Activated B cell treated with CpG ODN at 0.5 μM for 24 hours (primary cell): ENCODE measurements around the gene OTOP3. TPM values are rescaled to one million over a fixed set of nuclear protein-coding genes. Genes with fewer than 3 reads are reported as not detected.
"Not testable (repeated sequence)": the region's sequence is repeated elsewhere in the genome, so short reads cannot be mapped to it uniquely, and the experiment has no call there.

Experiments
- ATAC-seq: fragments of 200-7000 bp; cut with Tn5 transposase; one replicate; pipeline ENCODE4 v1.10.0; 2021; ENCODE audit warnings: low read depth, mild to moderate bottlenecking, moderate library complexity
- CTCF ChIA-PET: fragments of 350-600 bp; sonication (Branson Sonifier 250); formaldehyde crosslinking; loops from one replicate; lab custom pipeline; 2021; ENCODE audit warnings: antibody characterized with exemption; lab: Charles Lee
- POLR2A ChIA-PET: fragments of 350-600 bp; sonication (Branson Sonifier 250); formaldehyde crosslinking; loops from one replicate; lab custom pipeline; 2021; ENCODE audit warnings: antibody characterized with exemption; lab: Charles Lee
- DNase-seq: peaks from one replicate; pipeline ENCODE4 v3.0.0; 2022
- H3K27ac Mint-ChIP-seq: one replicate; pipeline ENCODE4 v1.8.0; 2020; ENCODE audit warnings: mixed read lengths
- H3K27me3 Mint-ChIP-seq: one replicate; pipeline ENCODE4 v1.8.0; 2021; ENCODE audit warnings: mixed read lengths
- H3K36me3 Mint-ChIP-seq: one replicate; pipeline ENCODE4 v1.8.0; 2021; ENCODE audit warnings: low read depth, mixed read lengths
- H3K4me1 Mint-ChIP-seq: one replicate; pipeline ENCODE4 v1.8.0; 2021; ENCODE audit warnings: mixed read lengths
- H3K4me3 Mint-ChIP-seq: one replicate; pipeline ENCODE4 v1.8.0; 2020; ENCODE audit warnings: mild to moderate bottlenecking, mixed read lengths
- H3K9me3 Mint-ChIP-seq: one replicate; pipeline ENCODE4 v1.8.0; 2020; ENCODE audit warnings: mixed read lengths
- CTCF ChIP-seq: fragments of 200-600 bp; IDR thresholded peaks from one replicate; pipeline ENCODE4 v1.8.0; 2022; ENCODE audit warnings: antibody characterized with exemption, mild to moderate bottlenecking
- intact Hi-C: fragments of 100-400 bp; cut with micrococcal nuclease; formaldehyde crosslinking; loops from one replicate; pipeline ENCODE4 v1.15.1; 2024
- total RNA-seq: library from RNA; stranded (reverse); gene quantifications from 2 replicates; pipeline ENCODE4 v1.2.3, GENCODE V29; 2022

OTOP3 gene
- total RNA-seq, 1 donor from 2014 or later: not detected

- H3K36me3 Mint-ChIP-seq: no peaks in the 10 kb centered on the region
- H3K4me1 Mint-ChIP-seq: no peaks in the 10 kb centered on the region
- no peaks in the 10 kb centered on the region for H3K9me3 Mint-ChIP-seq
- H3K27ac Mint-ChIP-seq: no peak overlapping the region
- H3K27me3 Mint-ChIP-seq: peaks cover 39% of the 10 kb centered on the region
- TF ChIP-seq CTCF: no peak
- no peak for DNase-seq
- ATAC-seq: no peak
- intact Hi-C loops: loop anchor here (5.0 kb wide), 1 partner anchor 36 kb away; the partner anchor contains the start of gene OTOP3
- no peak overlapping the region for H3K4me3 Mint-ChIP-seq
- POLR2A ChIA-PET: no interaction called here
- CTCF ChIA-PET: no interaction called here
Measured at GRCh38 chr17:74901353-74902135, 34.2 kb upstream of the OTOP3 start.

GRCh38 chr17:74903034-74903433 lies 32.7 kb upstream of the OTOP3 start:
- ChIA-PET CTCF (no interaction called here), POLR2A (no interaction called here)
- no peak for TF ChIP-seq CTCF
- H3K9me3 Mint-ChIP-seq: no peaks in the 10 kb centered on the region
- H3K27ac Mint-ChIP-seq: no peak overlapping the region
- ATAC-seq (no peak), DNase-seq (no peak)
- no peaks in the 10 kb centered on the region for H3K4me1 Mint-ChIP-seq
- intact Hi-C loops: loop anchor here (5.0 kb wide), 1 partner anchor 34 kb away; the partner anchor contains the start of gene OTOP3
- H3K27me3 Mint-ChIP-seq: peaks cover 40% of the 10 kb centered on the region
- no peak overlapping the region for H3K4me3 Mint-ChIP-seq
- no peaks in the 10 kb centered on the region for H3K36me3 Mint-ChIP-seq

- ChIA-PET POLR2A (no interaction called here), CTCF (no interaction called here)
- Mint-ChIP-seq H3K27me3 (peaks cover 40% of the 10 kb centered on the region), H3K4me3 (no peak overlapping the region), H3K36me3 (no peaks in the 10 kb centered on the region), H3K27ac (no peak overlapping the region), H3K9me3 (no peaks in the 10 kb centered on the region), H3K4me1 (no peaks in the 10 kb centered on the region)
- ATAC-seq (no peak), DNase-seq (no peak)
- TF ChIP-seq CTCF: no peak
- intact Hi-C loops: loop anchor here (5.0 kb wide), 1 partner anchor 34 kb away; the partner anchor contains the start of gene OTOP3
Measured at GRCh38 chr17:74903671-74904070, 32.0 kb upstream of the OTOP3 start.

- H3K4me1 Mint-ChIP-seq: no peaks in the 10 kb centered on the region
- H3K9me3 Mint-ChIP-seq: no peaks in the 10 kb centered on the region
- ChIA-PET POLR2A (no interaction called here), CTCF (no interaction called here)
- ATAC-seq: no peak
- no peak overlapping the region for H3K4me3 Mint-ChIP-seq
- DNase-seq: no peak
- no peak overlapping the region for H3K27ac Mint-ChIP-seq
- TF ChIP-seq CTCF: no peak
- peaks cover 35% of the 10 kb centered on the region for H3K27me3 Mint-ChIP-seq
- H3K36me3 Mint-ChIP-seq: no peaks in the 10 kb centered on the region
- intact Hi-C loops: loop anchor here (5.0 kb wide), 1 partner anchor 32 kb away; the partner anchor contains the start of gene OTOP3
Measured at GRCh38 chr17:74904687-74905409, 30.9 kb upstream of the OTOP3 start.

- intact Hi-C loops, POLR2A ChIA-PET: not testable (repeated sequence)
Measured at GRCh38 chr17:74906214-74906793, 29.4 kb upstream of the OTOP3 start.

More at GRCh38 chr17:74906214-74906793, 29.4 kb upstream of the OTOP3 start:
- CTCF ChIA-PET: interaction anchor here (0.6 kb wide), 1 partner anchor 626 kb away, joined by 4 read pairs; no protein-coding TSS in a partner anchor
- H3K4me3 Mint-ChIP-seq, H3K9me3 Mint-ChIP-seq, ATAC-seq, DNase-seq, H3K4me1 Mint-ChIP-seq, H3K27ac Mint-ChIP-seq, H3K36me3 Mint-ChIP-seq: not testable (repeated sequence)
- peaks cover 32% of the 10 kb centered on the region for H3K27me3 Mint-ChIP-seq
